Activated CD8-positive, alpha-beta memory T cell treated with anti-CD3 and anti-CD28 coated beads, Interleukin-2, amount 10 ng/mL, durations not matched to agents 7 days and 5 days (primary cell): Measurements from ENCODE around the gene GAS6. TPM values are rescaled to one million over a fixed set of nuclear protein-coding genes. Genes with fewer than 3 reads are reported as not detected.

Experiments
- ATAC-seq: fragments of 150-1000 bp; cut with Tn5 transposase; one replicate; pipeline ENCODE4 v1.10.0; 2021; ENCODE audit warnings: moderate library complexity
- CTCF ChIA-PET: fragments of 350-600 bp; sonication (Branson Sonifier 250); formaldehyde crosslinking; loops from one replicate; lab custom pipeline; 2021; ENCODE audit warnings: antibody characterized with exemption; lab: Charles Lee
- DNase-seq: peaks from one replicate; pipeline ENCODE4 v3.0.0-alpha.2; 2020
- H3K27ac Mint-ChIP-seq: one replicate; pipeline ENCODE4 v1.8.0; 2021; ENCODE audit warnings: mild to moderate bottlenecking, mixed read lengths
- H3K27me3 Mint-ChIP-seq: one replicate; pipeline ENCODE4 v1.8.0; 2021; ENCODE audit warnings: mixed read lengths
- H3K36me3 Mint-ChIP-seq: one replicate; pipeline ENCODE4 v1.8.0; 2021; ENCODE audit warnings: mild to moderate bottlenecking, mixed read lengths
- H3K4me1 Mint-ChIP-seq: one replicate; pipeline ENCODE4 v1.8.0; 2021; ENCODE audit warnings: mixed read lengths
- H3K4me3 Mint-ChIP-seq: one replicate; pipeline ENCODE4 v1.8.0; 2021; ENCODE audit warnings: mild to moderate bottlenecking, moderate library complexity, mixed read lengths
- H3K9me3 Mint-ChIP-seq: one replicate; pipeline ENCODE4 v1.8.0; 2022; ENCODE audit warnings: low read depth, mixed read lengths
- total RNA-seq, 2 experiments: library from RNA; stranded (reverse); gene quantifications; one replicate each; pipeline ENCODE4 v1.2.3, GENCODE V29; 2021

Gene GAS6
- total RNA-seq, 2 experiments from 2014 or later = 0.15 to 0.23 TPM

DNA sequence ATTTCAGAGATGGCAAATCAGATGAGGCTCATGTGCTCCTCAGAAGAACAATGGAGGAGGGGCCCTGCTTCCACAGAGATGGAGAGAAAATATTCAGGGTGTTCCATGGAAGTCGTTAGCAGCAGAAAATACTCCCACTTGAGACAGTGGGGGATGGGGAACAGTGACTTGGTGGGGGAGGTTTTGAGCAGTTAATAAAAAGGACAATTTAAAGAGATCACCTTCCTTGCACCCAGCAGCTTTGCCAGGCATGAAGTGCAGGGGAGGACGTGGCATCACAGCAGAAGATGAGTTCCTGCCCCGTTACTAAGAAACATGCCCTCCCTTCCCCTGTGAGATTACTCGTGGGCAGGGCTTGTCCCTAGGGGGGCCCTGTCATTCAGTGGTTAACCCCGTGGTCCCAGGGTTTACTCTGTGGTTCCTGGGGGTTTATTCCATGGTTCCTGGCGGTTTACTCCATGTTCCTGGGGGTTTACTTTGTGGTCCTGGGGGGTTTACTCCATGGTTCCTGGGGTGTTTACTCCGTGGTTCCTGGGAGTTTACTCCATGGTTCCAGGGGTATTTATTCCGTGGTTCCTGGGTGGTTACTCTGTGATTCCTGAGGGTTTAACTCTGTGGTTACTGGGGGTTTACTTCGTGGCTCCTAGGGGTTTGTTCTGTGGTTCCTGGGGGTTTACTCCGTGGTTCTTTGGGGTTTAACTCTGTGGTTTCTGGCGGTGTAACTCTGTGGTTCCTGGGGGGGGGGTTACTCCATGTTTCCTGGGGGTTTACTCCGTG lies 55.6 kb downstream of the GAS6 start:
- H3K27me3 Mint-ChIP-seq = no peaks in the 10 kb centered on the region
- no peak for DNase-seq
- peaks cover 6% of the 10 kb centered on the region for H3K9me3 Mint-ChIP-seq
- H3K4me3 Mint-ChIP-seq = no peak overlapping the region
- H3K36me3 Mint-ChIP-seq = no peaks in the 10 kb centered on the region
- CTCF ChIA-PET = no interaction called here
- no peaks in the 10 kb centered on the region for H3K4me1 Mint-ChIP-seq
- no peak overlapping the region for H3K27ac Mint-ChIP-seq
- no peak for ATAC-seq

DNA sequence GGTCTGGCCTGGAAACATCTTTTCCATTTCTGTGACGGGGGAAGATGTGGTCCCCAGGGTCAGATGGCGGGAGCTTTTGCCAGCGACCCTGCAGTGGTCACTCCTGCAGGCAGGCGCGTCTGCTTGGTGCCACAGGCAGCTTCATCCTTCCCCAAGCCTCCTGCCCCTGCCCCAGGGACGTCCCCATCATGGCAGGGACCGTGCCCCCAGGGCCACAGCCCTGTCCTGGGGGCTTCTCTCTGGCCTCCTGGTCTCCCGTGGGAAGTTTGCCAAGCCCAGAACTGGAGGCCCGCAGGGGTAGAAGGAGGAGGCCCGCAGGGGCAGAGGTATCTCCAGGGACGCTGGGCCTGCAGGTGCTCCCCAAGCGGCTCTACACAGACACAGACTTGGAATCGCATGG lies 57.4 kb downstream of the GAS6 start:
- no peak for ATAC-seq
- no peaks in the 10 kb centered on the region for H3K4me1 Mint-ChIP-seq
- peaks cover 6% of the 10 kb centered on the region for H3K9me3 Mint-ChIP-seq
- CTCF ChIA-PET = no interaction called here
- no peak overlapping the region for H3K4me3 Mint-ChIP-seq
- H3K36me3 Mint-ChIP-seq = no peaks in the 10 kb centered on the region
- no peaks in the 10 kb centered on the region for H3K27me3 Mint-ChIP-seq
- no peak overlapping the region for H3K27ac Mint-ChIP-seq
- no peak for DNase-seq

DNA sequence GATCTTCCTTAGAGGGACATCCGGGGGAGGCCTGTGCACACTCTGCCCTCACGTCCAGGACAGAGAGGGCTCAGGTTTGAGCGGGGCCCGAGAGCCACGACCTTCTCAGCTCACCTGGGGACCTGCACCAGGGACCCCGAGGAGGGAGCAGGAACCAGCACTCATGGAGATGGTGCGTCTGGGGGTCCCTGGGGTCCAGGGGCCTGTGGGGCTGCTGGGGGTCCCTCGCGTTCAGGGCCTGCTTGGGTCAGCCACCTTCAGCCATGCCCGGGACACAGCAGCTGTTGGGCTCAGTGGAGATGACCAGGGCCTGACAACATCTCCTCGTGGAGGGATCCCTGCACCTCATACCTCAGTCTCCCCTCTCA lies 57.8 kb downstream of the GAS6 start:
- CTCF ChIA-PET = no interaction called here
- no peak overlapping the region for H3K27ac Mint-ChIP-seq
- H3K36me3 Mint-ChIP-seq = no peaks in the 10 kb centered on the region
- no peak overlapping the region for H3K4me3 Mint-ChIP-seq
- DNase-seq = no peak
- ATAC-seq = no peak
- peaks cover 6% of the 10 kb centered on the region for H3K9me3 Mint-ChIP-seq
- no peaks in the 10 kb centered on the region for H3K27me3 Mint-ChIP-seq
- H3K4me1 Mint-ChIP-seq = no peaks in the 10 kb centered on the region

DNA sequence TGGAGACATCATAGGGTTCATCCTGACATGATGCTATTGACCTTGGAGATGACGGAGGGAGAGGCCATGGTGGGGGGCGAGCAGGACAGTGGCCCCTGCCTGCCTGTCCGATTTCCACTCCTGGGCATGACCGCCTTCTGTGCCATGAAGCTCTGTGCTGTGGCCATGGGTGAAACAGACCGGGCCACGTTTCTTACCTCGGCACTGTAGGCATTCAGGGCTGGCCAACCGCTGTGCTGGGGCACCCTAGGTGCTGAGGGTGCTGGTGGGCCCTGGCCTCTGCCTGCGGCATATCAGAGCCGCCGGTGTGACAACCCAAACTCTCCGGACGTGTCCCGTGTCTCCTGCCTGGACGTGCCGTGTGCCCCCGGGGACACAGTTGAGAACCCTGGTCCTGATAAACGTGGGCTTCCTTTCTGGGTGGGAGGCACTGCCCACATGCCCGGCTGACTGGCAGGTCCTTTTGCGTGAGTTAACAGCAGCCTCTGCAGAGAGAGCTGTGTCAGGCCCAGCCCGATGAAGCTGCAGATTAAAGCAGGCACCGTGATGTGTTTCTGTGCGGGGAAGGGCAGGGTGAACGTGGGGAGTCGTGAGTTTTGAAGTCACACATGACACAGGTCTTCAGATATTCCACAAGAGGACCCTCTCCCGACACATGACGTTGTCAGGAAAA lies 58.3 kb downstream of the GAS6 start:
- ATAC-seq (no peak), DNase-seq (no peak)
- H3K4me3 Mint-ChIP-seq = no peak overlapping the region
- peaks cover 6% of the 10 kb centered on the region for H3K9me3 Mint-ChIP-seq
- H3K27ac Mint-ChIP-seq = no peak overlapping the region
- H3K36me3 Mint-ChIP-seq = no peaks in the 10 kb centered on the region
- H3K27me3 Mint-ChIP-seq = no peaks in the 10 kb centered on the region
- H3K4me1 Mint-ChIP-seq = no peaks in the 10 kb centered on the region
- CTCF ChIA-PET = no interaction called here

DNA sequence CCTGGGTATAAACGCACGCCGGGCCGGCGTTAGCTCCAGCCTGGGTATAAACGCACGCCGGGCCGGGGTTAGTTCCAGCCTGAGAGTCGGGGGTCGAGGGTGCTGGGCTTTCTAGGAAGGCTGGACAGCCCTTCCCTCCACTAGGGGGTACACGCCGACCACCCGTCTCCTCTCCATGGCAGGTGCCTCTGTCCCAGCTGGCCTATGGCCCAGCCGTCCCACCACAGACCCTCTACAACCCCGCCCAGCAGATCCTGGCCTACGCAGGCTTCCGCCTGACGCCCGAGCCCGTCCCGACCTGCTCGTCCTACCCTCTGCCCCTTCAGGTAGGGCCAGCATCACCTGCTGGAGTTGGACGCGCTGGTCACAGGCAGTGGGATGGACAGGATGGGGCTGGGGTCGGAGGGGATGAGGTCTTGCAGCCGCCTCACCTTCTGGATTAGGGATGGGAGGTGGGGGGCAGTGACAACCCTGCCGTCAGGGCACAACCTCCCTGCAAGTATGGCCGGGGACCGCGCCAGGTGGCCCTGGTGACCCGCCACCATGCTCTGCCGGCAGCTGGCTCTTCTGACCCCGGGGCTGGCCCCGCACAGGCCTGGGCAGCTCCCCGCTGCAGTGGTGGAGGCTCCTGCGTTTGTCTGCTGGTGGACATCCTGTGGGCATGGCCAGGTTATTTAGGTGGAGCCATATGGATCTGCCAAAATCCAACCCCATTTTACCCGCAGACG lies 59.0 kb downstream of the GAS6 start:
- no peaks in the 10 kb centered on the region for H3K4me1 Mint-ChIP-seq
- CTCF ChIA-PET = no interaction called here
- no peak for ATAC-seq
- no peaks in the 10 kb centered on the region for H3K36me3 Mint-ChIP-seq
- H3K4me3 Mint-ChIP-seq = no peak overlapping the region
- no peak overlapping the region for H3K27ac Mint-ChIP-seq
- DNase-seq = no peak
- no peaks in the 10 kb centered on the region for H3K27me3 Mint-ChIP-seq
- H3K9me3 Mint-ChIP-seq = peaks cover 4% of the 10 kb centered on the region

DNA sequence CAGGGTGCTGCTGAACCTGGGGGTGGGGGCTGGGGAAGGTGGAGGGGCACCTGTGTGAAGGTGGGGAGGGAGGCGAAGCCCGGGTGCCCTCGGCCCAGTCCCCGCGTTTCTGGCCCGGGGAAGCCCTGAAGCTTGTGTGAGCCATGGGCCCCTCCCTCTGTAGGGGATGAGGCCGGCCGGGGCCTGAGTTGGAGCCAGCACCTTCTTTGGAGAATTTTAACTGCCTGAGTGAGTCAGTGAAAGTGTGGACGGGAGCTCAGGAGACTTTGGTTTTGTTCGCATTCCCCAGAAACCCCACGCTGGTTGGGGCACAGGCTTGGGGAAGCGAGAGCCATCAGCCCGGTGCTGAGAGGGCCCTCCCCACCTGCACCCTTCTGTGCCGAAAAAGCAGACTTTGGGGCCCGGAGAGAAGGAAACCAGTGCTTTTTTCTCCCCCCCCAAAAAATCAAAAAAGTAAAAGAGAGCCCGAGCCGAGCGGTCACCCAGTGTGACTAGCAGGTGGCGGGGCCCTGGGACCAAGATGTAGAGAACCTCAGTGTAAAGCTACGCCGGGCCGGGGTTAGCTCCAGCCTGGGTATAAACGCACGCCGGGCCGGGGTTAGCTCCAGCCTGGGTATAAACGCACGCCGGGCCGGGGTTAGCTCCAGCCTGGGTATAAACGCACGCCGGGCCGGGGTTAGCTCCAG lies 59.7 kb downstream of the GAS6 start:
- no peak overlapping the region for H3K27ac Mint-ChIP-seq
- peaks cover 4% of the 10 kb centered on the region for H3K9me3 Mint-ChIP-seq
- H3K27me3 Mint-ChIP-seq = no peaks in the 10 kb centered on the region
- ATAC-seq (no peak), DNase-seq (no peak)
- H3K4me3 Mint-ChIP-seq = no peak overlapping the region
- H3K4me1 Mint-ChIP-seq = no peaks in the 10 kb centered on the region
- CTCF ChIA-PET = no interaction called here
- H3K36me3 Mint-ChIP-seq = no peaks in the 10 kb centered on the region

DNA sequence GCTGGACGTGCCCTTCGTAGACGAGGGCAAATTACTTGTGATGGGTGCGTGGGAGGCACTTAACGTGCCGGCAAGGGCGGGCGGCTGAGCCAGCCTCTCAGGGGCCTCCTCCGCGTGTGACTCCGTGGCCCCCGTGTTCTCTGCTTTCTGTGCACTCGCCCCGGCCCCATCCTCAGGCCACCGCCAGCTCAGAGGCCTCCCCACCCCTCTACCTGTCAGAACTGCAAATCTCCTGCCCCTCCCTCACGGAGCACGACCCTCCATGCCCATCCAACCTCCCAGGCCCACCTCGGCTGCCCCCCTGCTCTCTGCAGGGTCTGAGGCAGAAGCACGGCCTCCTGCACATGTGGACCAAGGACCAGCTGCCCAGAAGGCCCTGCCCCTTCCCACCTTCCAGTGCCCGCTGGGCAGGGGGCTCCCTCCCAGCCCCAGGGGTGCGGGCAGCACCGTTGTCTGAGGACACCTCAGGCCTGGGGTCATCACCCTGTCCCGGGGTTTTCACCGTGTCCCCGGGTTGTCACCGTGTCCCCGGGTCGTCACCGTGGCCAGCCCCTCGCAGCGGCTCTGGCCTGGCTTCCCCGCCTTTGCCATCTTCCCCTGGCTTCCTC lies 60.4 kb downstream of the GAS6 start:
- no peak overlapping the region for H3K4me3 Mint-ChIP-seq
- H3K36me3 Mint-ChIP-seq = no peaks in the 10 kb centered on the region
- CTCF ChIA-PET = no interaction called here
- peaks cover 4% of the 10 kb centered on the region for H3K9me3 Mint-ChIP-seq
- DNase-seq (no peak), ATAC-seq (no peak)
- H3K27ac Mint-ChIP-seq = no peak overlapping the region
- H3K4me1 Mint-ChIP-seq = no peaks in the 10 kb centered on the region
- no peaks in the 10 kb centered on the region for H3K27me3 Mint-ChIP-seq

DNA sequence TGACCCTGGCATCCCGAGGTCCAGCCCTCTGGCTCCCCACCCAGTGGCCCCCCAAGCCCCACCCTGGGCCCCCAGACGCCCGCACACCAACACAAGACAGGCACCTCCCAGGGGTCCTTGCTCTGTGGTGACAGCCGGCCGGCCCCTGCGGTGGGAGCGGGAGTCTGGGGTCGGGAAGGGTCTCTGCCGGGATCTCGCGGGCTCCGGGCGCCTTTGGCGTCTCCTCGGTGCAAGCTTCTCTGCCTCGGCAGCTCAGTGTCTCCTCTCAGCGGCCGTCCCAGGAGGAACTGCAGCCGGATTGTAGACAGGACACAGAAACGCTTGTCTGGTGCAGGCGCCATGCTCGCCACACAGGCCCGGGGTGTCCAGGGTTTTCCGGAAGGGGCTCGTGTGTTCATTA lies 61.1 kb downstream of the GAS6 start:
- no peak for ATAC-seq

DNA sequence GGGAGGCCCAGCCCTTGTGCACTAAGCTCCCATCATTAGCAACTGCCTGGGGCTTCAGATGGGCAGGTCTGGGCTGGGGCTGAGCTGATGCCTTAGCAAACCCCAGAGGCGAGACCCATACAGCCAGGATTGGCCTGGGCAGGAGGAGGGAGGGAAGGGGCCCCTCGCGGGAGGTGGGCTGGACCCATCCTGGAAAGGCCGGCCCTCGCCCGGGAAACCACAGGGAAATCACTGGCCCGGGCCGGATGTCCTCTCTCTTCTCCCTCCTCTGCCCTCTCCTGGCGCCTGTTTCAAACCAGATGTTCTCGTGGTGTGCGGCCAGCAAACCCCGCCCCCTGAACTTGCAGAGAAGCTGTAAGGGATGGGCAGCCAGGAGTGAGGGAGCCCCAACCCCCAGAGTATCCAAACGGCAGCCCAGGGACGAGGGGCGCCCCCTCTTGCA lies 61.8 kb downstream of the GAS6 start:
- CTCF ChIA-PET = no interaction called here
- no peak overlapping the region for H3K4me3 Mint-ChIP-seq
- no peak for DNase-seq

More for the DNA sequence above, 61.1 kb downstream of the GAS6 start:
- DNase-seq = no peak
- Mint-ChIP-seq H3K4me3 (no peak overlapping the region), H3K4me1 (no peaks in the 10 kb centered on the region), H3K27me3 (no peaks in the 10 kb centered on the region), H3K27ac (no peak overlapping the region), H3K9me3 (no peaks in the 10 kb centered on the region), H3K36me3 (no peaks in the 10 kb centered on the region)
- CTCF ChIA-PET = no interaction called here

DNA sequence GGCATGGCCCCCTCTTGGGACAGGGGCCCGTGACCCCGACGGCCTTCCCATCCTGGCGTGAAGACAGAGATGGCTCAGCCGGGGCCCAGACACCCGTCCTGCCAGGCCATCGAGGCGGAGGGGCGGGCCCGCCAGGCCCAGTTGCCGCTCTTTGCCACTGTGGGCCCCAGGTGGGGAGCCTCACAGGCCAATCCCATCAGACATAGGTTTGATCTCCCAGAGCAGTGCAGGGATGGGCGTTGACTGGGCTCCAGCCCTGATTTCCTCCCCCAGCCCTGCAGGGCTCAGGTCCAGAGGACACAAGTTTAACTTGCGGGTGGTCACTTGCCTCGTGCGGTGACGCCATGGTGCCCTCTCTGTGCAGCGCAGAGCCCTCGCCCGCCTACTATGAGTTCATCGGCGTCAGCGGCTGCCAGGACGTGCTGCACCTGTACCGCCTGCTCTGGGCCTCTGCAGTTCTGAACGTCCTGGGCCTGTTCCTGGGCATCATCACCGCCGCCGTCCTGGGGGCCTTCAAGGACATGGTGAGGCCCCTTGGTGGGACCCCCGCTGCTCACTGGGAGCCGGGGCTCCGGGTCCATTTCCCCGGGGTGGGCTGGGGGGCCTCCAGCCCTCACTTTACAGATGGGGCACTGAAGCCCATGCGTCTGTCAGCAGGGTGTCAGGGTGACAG lies 62.5 kb downstream of the GAS6 start:
- Mint-ChIP-seq H3K4me3 (no peak overlapping the region), H3K9me3 (no peaks in the 10 kb centered on the region), H3K27me3 (no peaks in the 10 kb centered on the region), H3K4me1 (no peaks in the 10 kb centered on the region), H3K27ac (no peak overlapping the region), H3K36me3 (no peaks in the 10 kb centered on the region)
- no peak for ATAC-seq
- CTCF ChIA-PET = no interaction called here
- DNase-seq = no peak

More for the DNA sequence above, 61.8 kb downstream of the GAS6 start:
- no peak for ATAC-seq
- H3K4me1 Mint-ChIP-seq = no peaks in the 10 kb centered on the region
- H3K9me3 Mint-ChIP-seq = no peaks in the 10 kb centered on the region
- no peaks in the 10 kb centered on the region for H3K36me3 Mint-ChIP-seq
- H3K27ac Mint-ChIP-seq = no peak overlapping the region
- H3K27me3 Mint-ChIP-seq = no peaks in the 10 kb centered on the region

DNA sequence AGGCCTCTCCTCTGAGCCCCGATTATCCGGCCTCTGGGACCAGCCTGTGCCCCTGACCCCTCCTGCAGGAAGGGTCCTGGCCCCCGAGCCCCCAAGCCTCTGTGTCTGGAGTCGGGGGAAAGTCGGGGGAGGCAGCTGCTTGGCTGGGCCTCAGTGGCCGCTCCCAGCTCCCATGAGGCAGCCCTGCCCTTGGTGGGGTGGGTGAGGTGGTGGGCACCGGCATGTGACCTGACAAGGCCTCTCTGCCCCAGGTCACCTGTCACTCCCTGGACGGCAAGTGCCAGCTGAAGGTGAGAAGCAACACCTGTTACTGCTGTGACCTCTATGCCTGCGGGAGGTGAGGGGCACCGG lies 63.3 kb downstream of the GAS6 start:
- CTCF ChIA-PET = no interaction called here
- H3K4me1 Mint-ChIP-seq = no peaks in the 10 kb centered on the region
- H3K9me3 Mint-ChIP-seq = no peaks in the 10 kb centered on the region
- H3K4me3 Mint-ChIP-seq = no peak overlapping the region
- H3K27me3 Mint-ChIP-seq = no peaks in the 10 kb centered on the region
- DNase-seq (no peak), ATAC-seq (no peak)
- H3K27ac Mint-ChIP-seq = no peak overlapping the region
- H3K36me3 Mint-ChIP-seq = no peaks in the 10 kb centered on the region

DNA sequence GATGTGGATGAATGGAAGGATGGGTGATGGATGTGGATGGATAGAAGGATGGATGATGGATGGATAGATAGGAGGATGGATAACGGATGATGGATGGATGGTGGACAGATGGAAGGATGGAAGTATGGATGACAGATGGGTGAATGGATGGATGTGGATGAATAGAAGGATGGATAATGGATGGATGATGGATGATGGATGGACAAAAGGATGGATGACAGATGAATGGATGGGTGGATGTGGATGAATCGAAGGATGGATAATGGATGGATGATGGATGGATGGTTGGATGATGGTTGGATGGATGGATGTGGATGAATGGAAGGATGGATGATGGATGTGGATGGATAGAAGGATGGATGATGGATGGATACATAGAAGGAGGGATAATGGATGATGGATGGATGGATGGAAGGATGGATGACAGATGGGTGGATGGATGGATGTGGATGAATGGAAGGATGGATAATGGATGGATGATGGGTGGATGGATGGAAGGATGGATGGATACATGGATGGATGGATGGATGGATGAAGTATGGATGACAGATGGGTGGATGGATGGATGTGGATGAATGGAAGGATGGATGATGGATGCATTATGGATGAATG lies 65.6 kb downstream of the GAS6 start:
- CTCF ChIA-PET = no interaction called here
- no peaks in the 10 kb centered on the region for H3K9me3 Mint-ChIP-seq
- no peak overlapping the region for H3K4me3 Mint-ChIP-seq
- no peaks in the 10 kb centered on the region for H3K36me3 Mint-ChIP-seq
- H3K4me1 Mint-ChIP-seq = no peaks in the 10 kb centered on the region
- H3K27me3 Mint-ChIP-seq = no peaks in the 10 kb centered on the region
- H3K27ac Mint-ChIP-seq = no peak overlapping the region
- ATAC-seq (no peak), DNase-seq (no peak)
